ENCODE results near the gene MRPL43.

DNA sequence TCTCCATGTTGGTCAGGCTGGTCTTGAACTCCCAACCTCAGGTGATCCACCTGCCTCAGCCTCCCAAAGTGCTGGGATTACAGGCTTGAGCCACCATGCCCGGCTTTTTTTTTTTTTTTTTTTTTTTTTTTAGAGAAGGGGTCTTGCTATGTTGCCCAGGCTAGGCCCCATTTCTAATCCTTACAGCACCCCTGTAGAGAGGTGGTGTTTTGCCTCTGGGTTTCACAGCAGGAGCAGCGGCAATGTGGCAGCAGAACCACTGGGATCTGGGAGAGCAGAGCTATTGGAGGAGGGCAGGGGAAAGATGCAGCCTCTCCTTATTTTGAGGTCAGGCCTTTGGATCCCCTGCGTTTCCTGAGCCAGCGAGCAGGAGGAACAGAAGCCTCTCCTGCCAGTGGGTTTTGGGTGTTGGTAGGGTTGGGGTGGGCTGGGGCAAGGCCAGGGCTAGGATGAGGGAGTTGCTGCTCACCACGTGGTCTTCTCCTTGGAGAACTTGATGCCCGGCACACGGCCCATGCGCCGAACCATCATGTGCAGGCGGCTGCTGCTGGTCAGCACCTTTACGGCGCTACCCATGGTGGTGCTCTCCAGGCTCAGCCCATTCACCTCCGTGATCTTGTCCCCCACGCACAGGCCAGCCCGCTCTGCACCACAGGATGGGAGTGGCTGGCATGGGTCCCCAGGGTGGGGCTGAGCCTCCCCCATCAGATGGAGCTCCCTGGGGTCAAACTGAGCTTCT lies 35.8 kb upstream of the MRPL43 start:
- TF ChIP-seq PTRF (tag; IDR thresholded peaks at IDR 0.05) (no peak), RFX1 (IDR thresholded peaks at IDR 0.05) (no peak), RFX5 (IDR thresholded peaks at IDR 0.05; ENCODE audit: low read depth, low read length) (no peak)
- TF ChIP-seq, protein P1, sequence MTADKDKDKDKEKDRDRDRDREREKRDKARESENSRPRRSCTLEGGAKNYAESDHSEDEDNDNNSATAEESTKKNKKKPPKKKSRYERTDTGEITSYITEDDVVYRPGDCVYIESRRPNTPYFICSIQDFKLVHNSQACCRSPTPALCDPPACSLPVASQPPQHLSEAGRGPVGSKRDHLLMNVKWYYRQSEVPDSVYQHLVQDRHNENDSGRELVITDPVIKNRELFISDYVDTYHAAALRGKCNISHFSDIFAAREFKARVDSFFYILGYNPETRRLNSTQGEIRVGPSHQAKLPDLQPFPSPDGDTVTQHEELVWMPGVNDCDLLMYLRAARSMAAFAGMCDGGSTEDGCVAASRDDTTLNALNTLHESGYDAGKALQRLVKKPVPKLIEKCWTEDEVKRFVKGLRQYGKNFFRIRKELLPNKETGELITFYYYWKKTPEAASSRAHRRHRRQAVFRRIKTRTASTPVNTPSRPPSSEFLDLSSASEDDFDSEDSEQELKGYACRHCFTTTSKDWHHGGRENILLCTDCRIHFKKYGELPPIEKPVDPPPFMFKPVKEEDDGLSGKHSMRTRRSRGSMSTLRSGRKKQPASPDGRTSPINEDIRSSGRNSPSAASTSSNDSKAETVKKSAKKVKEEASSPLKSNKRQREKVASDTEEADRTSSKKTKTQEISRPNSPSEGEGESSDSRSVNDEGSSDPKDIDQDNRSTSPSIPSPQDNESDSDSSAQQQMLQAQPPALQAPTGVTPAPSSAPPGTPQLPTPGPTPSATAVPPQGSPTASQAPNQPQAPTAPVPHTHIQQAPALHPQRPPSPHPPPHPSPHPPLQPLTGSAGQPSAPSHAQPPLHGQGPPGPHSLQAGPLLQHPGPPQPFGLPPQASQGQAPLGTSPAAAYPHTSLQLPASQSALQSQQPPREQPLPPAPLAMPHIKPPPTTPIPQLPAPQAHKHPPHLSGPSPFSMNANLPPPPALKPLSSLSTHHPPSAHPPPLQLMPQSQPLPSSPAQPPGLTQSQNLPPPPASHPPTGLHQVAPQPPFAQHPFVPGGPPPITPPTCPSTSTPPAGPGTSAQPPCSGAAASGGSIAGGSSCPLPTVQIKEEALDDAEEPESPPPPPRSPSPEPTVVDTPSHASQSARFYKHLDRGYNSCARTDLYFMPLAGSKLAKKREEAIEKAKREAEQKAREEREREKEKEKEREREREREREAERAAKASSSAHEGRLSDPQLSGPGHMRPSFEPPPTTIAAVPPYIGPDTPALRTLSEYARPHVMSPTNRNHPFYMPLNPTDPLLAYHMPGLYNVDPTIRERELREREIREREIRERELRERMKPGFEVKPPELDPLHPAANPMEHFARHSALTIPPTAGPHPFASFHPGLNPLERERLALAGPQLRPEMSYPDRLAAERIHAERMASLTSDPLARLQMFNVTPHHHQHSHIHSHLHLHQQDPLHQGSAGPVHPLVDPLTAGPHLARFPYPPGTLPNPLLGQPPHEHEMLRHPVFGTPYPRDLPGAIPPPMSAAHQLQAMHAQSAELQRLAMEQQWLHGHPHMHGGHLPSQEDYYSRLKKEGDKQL (CRISPR knock-in tag; IDR thresholded peaks at IDR 0.05; ENCODE audit: borderline replicate concordance), result no peak
